ENCODE data around the gene PLPPR3. TPM values are rescaled to one million over a fixed set of nuclear protein-coding genes. Genes with fewer than 3 reads are reported as not detected.

Gene PLPPR3
- total RNA-seq, 4 donors from 2014 or later = not detected

DNA sequence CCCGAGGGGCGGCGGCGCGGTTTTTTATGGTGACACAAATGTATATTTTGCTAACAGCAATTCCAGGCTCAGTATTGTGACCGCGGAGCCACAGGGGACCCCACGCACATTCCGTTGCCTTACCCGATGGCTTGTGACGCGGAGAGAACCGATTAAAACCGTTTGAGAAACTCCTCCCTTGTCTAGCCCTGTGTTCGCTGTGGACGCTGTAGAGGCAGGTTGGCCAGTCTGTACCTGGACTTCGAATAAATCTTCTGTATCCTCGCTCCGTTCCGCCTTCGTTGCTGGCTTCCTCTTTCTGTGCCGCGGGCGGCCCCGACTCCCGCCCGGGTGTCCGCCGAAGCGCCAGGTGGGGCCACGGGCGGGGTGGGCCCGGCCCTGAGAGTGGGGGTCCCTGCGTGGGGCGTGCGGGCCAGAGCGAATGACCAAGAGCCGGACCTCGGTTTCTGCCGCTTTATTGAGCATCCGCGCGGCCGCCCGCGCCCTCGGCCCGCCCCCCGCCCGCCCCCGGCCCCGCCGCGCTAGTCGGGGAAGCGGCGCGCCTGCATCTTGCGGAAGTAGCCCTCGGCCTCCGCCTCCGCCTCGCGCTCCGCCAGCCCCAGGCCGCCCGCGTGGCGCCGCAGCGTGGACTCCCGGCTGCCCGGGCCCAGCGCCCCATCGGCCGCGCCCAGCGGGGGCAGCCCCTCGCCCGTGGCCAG, 9.6 kb downstream of the PLPPR3 start:
- H3K36me3 ChIP-seq = peaks cover 62% of the 10 kb centered on the region
- H3K27ac ChIP-seq = no peak overlapping the region
- no peak for DNase-seq (ENCODE audit: low spot score in 2 of 2)
- no peak overlapping the region for H3K4me3 ChIP-seq
- 91% methylated on average over 41 of the region's 80 CpGs for WGBS
- no peaks in the 10 kb centered on the region for H3K9me3 ChIP-seq
- TF ChIP-seq POLR2A (IDR thresholded peaks at IDR 0.05) = no peak
- H3K4me1 ChIP-seq = no peaks in the 10 kb centered on the region
- H3K27me3 ChIP-seq = no peaks in the 10 kb centered on the region

DNA sequence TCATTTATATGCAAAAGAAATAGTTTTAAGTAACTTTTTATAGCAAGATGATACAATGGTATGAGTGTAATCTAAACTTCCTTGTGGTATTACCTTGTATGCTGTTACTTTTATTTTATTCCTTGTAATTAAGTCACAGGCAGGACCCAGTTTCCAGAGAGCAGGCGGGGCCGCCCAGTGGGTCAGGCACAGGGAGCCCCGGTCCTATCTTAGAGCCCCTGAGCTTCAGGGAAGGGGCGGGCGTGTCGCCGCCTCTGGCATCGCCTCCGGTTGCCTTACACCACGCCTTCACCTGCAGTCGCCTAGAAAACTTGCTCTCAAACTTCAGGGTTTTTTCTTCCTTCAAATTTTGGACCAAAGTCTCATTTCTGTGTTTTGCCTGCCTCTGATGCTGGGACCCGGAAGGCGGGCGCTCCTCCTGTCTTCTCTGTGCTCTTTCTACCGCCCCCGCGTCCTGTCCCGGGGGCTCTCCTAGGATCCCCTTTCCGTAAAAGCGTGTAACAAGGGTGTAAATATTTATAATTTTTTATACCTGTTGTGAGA, 10.2 kb downstream of the PLPPR3 start:
- 93% methylated on average over 20 of the region's 20 CpGs for WGBS

DNA sequence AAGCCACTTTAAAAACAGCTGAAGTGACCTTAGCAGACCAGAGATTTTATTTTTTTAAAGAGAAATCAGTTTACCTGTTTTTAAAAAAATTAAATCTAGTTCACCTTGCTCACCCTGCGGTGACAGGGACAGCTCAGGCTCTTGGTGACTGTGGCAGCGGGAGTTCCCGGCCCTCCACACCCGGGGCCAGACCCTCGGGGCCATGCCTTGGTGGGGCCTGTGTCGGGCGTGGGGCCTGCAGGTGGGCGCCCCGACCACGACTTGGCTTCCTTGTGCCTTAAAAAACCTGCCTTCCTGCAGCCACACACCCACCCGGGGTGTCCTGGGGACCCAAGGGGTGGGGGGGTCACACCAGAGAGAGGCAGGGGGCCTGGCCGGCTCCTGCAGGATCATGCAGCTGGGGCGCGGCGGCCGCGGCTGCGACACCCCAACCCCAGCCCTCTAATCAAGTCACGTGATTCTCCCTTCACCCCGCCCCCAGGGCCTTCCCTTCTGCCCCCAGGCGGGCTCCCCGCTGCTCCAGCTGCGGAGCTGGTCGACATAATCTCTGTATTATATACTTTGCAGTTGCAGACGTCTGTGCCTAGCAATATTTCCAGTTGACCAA, 10.8 kb downstream of the PLPPR3 start:
- H3K4me1 ChIP-seq = no peaks in the 10 kb centered on the region
- H3K36me3 ChIP-seq = peaks cover 74% of the 10 kb centered on the region
- no peaks in the 10 kb centered on the region for H3K27me3 ChIP-seq
- no peak for TF ChIP-seq EP300 (IDR thresholded peaks at IDR 0.05)
- no peak for DNase-seq (ENCODE audit: low spot score in 2 of 2)
- 77% methylated on average over 20 of the region's 25 CpGs for WGBS
- no peak overlapping the region for H3K27ac ChIP-seq
- no peak overlapping the region for H3K4me3 ChIP-seq
- no peaks in the 10 kb centered on the region for H3K9me3 ChIP-seq

More for the DNA sequence above, 10.2 kb downstream of the PLPPR3 start:
- no peaks in the 10 kb centered on the region for H3K4me1 ChIP-seq
- H3K9me3 ChIP-seq = no peaks in the 10 kb centered on the region
- no peak overlapping the region for H3K4me3 ChIP-seq
- H3K36me3 ChIP-seq = peaks cover 68% of the 10 kb centered on the region
- DNase-seq (ENCODE audit: low spot score in 2 of 2) = no peak
- no peak overlapping the region for H3K27ac ChIP-seq
- no peaks in the 10 kb centered on the region for H3K27me3 ChIP-seq
- no peak for TF ChIP-seq POLR2A (IDR thresholded peaks at IDR 0.05)
- TF ChIP-seq, protein P1, sequence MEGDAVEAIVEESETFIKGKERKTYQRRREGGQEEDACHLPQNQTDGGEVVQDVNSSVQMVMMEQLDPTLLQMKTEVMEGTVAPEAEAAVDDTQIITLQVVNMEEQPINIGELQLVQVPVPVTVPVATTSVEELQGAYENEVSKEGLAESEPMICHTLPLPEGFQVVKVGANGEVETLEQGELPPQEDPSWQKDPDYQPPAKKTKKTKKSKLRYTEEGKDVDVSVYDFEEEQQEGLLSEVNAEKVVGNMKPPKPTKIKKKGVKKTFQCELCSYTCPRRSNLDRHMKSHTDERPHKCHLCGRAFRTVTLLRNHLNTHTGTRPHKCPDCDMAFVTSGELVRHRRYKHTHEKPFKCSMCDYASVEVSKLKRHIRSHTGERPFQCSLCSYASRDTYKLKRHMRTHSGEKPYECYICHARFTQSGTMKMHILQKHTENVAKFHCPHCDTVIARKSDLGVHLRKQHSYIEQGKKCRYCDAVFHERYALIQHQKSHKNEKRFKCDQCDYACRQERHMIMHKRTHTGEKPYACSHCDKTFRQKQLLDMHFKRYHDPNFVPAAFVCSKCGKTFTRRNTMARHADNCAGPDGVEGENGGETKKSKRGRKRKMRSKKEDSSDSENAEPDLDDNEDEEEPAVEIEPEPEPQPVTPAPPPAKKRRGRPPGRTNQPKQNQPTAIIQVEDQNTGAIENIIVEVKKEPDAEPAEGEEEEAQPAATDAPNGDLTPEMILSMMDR (IDR thresholded peaks at IDR 0.05) = no peak
- no peak for TF ChIP-seq EP300 (IDR thresholded peaks at IDR 0.05)
- no peak for TF ChIP-seq POLR2AphosphoS5 (IDR thresholded peaks at IDR 0.05)

- DNase-seq (ENCODE audit: low spot score in 2 of 2) = no peak
- H3K27ac ChIP-seq = no peak overlapping the region
- H3K4me3 ChIP-seq = no peak overlapping the region
- no peaks in the 10 kb centered on the region for H3K4me1 ChIP-seq
- H3K36me3 ChIP-seq = peaks cover 81% of the 10 kb centered on the region
- TF ChIP-seq, protein P1 (IDR thresholded peaks at IDR 0.05) = no peak
- TF ChIP-seq EP300 (IDR thresholded peaks at IDR 0.05) (no peak), POLR2AphosphoS5 (IDR thresholded peaks at IDR 0.05) (no peak)
- H3K27me3 ChIP-seq = no peaks in the 10 kb centered on the region
- 87% methylated on average over 25 of the region's 30 CpGs for WGBS
- no peaks in the 10 kb centered on the region for H3K9me3 ChIP-seq
Measured at GRCh38 chr19:810077-810855, 11.5 kb downstream of the PLPPR3 start.

- WGBS = 93% methylated on average over 6 of the region's 26 CpGs
- Histone ChIP-seq H3K27me3 (no peaks in the 10 kb centered on the region), H3K4me3 (no peak overlapping the region), H3K27ac (no peak overlapping the region), H3K36me3 (peaks cover 98% of the 10 kb centered on the region), H3K9me3 (no peaks in the 10 kb centered on the region), H3K4me1 (peaks cover 1% of the 10 kb centered on the region)
- no peak for DNase-seq (ENCODE audit: low spot score in 2 of 2)
- TF ChIP-seq POLR2AphosphoS5 (IDR thresholded peaks at IDR 0.05) (no peak), POLR2A (IDR thresholded peaks at IDR 0.05) (no peak), EP300 (IDR thresholded peaks at IDR 0.05) (no peak)
- TF ChIP-seq, protein P1 (IDR thresholded peaks at IDR 0.05) = no peak
Measured at GRCh38 chr19:808423-808775, 13.4 kb downstream of the PLPPR3 start.

Data from suprapubic skin (tissue), 4 donors.